Erythroblast (primary cell): ENCODE data around the gene SLC13A3.

Source experiments
- GATA1 ChIP-seq: IDR thresholded peaks from 2 replicates; pipeline ENCODE4 v1.6.1; 2011; ENCODE audit warnings: low read depth, mild to moderate bottlenecking, control low read depth, low read length, moderate library complexity
- POLR2A ChIP-seq: IDR thresholded peaks from 2 replicates; pipeline ENCODE4 v1.6.1; 2011; ENCODE audit warnings: mild to moderate bottlenecking, low read length

GRCh38 chr20:46545827-46546138 is 105.5 kb downstream of the SLC13A3 start:
- no peak for TF ChIP-seq POLR2A
- no peak for TF ChIP-seq GATA1
